Measurements from ENCODE around the gene PLEKHN1. TPM values are rescaled to one million over a fixed set of nuclear protein-coding genes. Genes with fewer than 3 reads are reported as not detected.
"Not testable (repeated sequence)": the region's sequence is repeated elsewhere in the genome, so short reads cannot be mapped to it uniquely, and the experiment has no call there.

PLEKHN1 gene
- total and polyA plus RNA-seq, 4 donors, result 0.26 TPM; not detected in 3

- no peak for DNase-seq (ENCODE audit: low read depth in 4 of 6, low spot score in 6 of 6)
- Histone ChIP-seq H3K4me1 (ENCODE audit: control insufficient read depth, insufficient read depth, low read length) (peaks cover 33% of the 10 kb centered on the region), H3K36me3 (ENCODE audit: control insufficient read depth, insufficient read depth, low read length) (peaks cover 33% of the 10 kb centered on the region), H3K27me3 (ENCODE audit: control insufficient read depth, insufficient read depth, low read length) (no peaks in the 10 kb centered on the region), H3K9me3 (ENCODE audit: control insufficient read depth, insufficient read depth, low read length) (no peaks in the 10 kb centered on the region), H3K4me3 (ENCODE audit: low read depth, low read length) (no peak overlapping the region), H3K27ac (ENCODE audit: low read depth, low read length) (no peak overlapping the region)
- WGBS (ENCODE audit: insufficient coverage), result 86% methylated on average over 35 of the region's 37 CpGs
Measured at GRCh38 chr1:1006305-1007159, 40.2 kb downstream of the PLEKHN1 start.

GRCh38 chr1:1010131-1010530 lies 43.8 kb downstream of the PLEKHN1 start:
- not testable (repeated sequence) for H3K9me3 ChIP-seq (ENCODE audit: control insufficient read depth, insufficient read depth, low read length); H3K4me3 ChIP-seq (ENCODE audit: low read depth, low read length); H3K27ac ChIP-seq (ENCODE audit: low read depth, low read length); H3K27me3 ChIP-seq (ENCODE audit: control insufficient read depth, insufficient read depth, low read length); DNase-seq (ENCODE audit: low read depth in 4 of 6, low spot score in 6 of 6)
- peaks cover 39% of the 10 kb centered on the region for H3K4me1 ChIP-seq (ENCODE audit: control insufficient read depth, insufficient read depth, low read length)
- WGBS (ENCODE audit: insufficient coverage), result 100% methylated on average over 1 of the region's 8 CpGs
- peaks cover 11% of the 10 kb centered on the region for H3K36me3 ChIP-seq (ENCODE audit: control insufficient read depth, insufficient read depth, low read length)

GRCh38 chr1:1011396-1011949 lies 45.2 kb downstream of the PLEKHN1 start:
- Histone ChIP-seq H3K9me3 (ENCODE audit: control insufficient read depth, insufficient read depth, low read length) (no peaks in the 10 kb centered on the region), H3K36me3 (ENCODE audit: control insufficient read depth, insufficient read depth, low read length) (peaks cover 3% of the 10 kb centered on the region), H3K4me3 (ENCODE audit: low read depth, low read length) (no peak overlapping the region), H3K27ac (ENCODE audit: low read depth, low read length) (no peak overlapping the region), H3K27me3 (ENCODE audit: control insufficient read depth, insufficient read depth, low read length) (peaks cover 2% of the 10 kb centered on the region), H3K4me1 (ENCODE audit: control insufficient read depth, insufficient read depth, low read length) (peaks cover 30% of the 10 kb centered on the region)
- 81% methylated on average over 12 of the region's 14 CpGs for WGBS (ENCODE audit: insufficient coverage)
- DNase-seq (ENCODE audit: low read depth in 4 of 6, low spot score in 6 of 6), result no peak

GRCh38 chr1:1012736-1013104 lies 46.4 kb downstream of the PLEKHN1 start:
- WGBS (ENCODE audit: insufficient coverage), result no CpG with 5 or more reads among the region's 13 CpGs
- H3K27me3 ChIP-seq (ENCODE audit: control insufficient read depth, insufficient read depth, low read length); DNase-seq (ENCODE audit: low read depth in 4 of 6, low spot score in 6 of 6); H3K9me3 ChIP-seq (ENCODE audit: control insufficient read depth, insufficient read depth, low read length); H3K36me3 ChIP-seq (ENCODE audit: control insufficient read depth, insufficient read depth, low read length): not testable (repeated sequence)
- peak overlapping the region; percentile 93 for H3K27ac ChIP-seq (ENCODE audit: low read depth, low read length)
- H3K4me3 ChIP-seq (ENCODE audit: low read depth, low read length), result peak overlapping the region; percentile 74
- H3K4me1 ChIP-seq (ENCODE audit: control insufficient read depth, insufficient read depth, low read length), result peaks cover 30% of the 10 kb centered on the region

- DNase-seq (ENCODE audit: low read depth in 4 of 6, low spot score in 6 of 6), result peak in 2 of 6 donors; percentile 81 to 91
- no peaks in the 10 kb centered on the region for H3K9me3 ChIP-seq (ENCODE audit: control insufficient read depth, insufficient read depth, low read length)
- H3K4me3 ChIP-seq (ENCODE audit: low read depth, low read length), result peak within 1 kb of the TSS; percentile 74
- H3K4me1 ChIP-seq (ENCODE audit: control insufficient read depth, insufficient read depth, low read length), result peaks cover 30% of the 10 kb centered on the region
- no peaks in the 10 kb centered on the region for H3K36me3 ChIP-seq (ENCODE audit: control insufficient read depth, insufficient read depth, low read length)
- peak within 1 kb of the TSS; percentile 93 for H3K27ac ChIP-seq (ENCODE audit: low read depth, low read length)
- H3K27me3 ChIP-seq (ENCODE audit: control insufficient read depth, insufficient read depth, low read length), result peaks cover 2% of the 10 kb centered on the region
- WGBS (ENCODE audit: insufficient coverage), result 11% methylated on average over 28 of the region's 30 CpGs
Measured at GRCh38 chr1:1013105-1013921, 47.0 kb downstream of the PLEKHN1 start, which contains the start of gene ISG15. ISG15 (plus strand) TSS chr1:1013497; CDS start chr1:1013574, 77 bp downstream.

- Histone ChIP-seq H3K36me3 (ENCODE audit: control insufficient read depth, insufficient read depth, low read length) (no peaks in the 10 kb centered on the region), H3K9me3 (ENCODE audit: control insufficient read depth, insufficient read depth, low read length) (no peaks in the 10 kb centered on the region), H3K4me1 (ENCODE audit: control insufficient read depth, insufficient read depth, low read length) (peaks cover 34% of the 10 kb centered on the region), H3K27me3 (ENCODE audit: control insufficient read depth, insufficient read depth, low read length) (peaks cover 2% of the 10 kb centered on the region), H3K4me3 (ENCODE audit: low read depth, low read length) (peak overlapping the region; percentile 74), H3K27ac (ENCODE audit: low read depth, low read length) (peak overlapping the region; percentile 93)
- WGBS (ENCODE audit: insufficient coverage), result 75% methylated on average over 37 of the region's 41 CpGs
- peak in 1 of 6 donors; percentile 16 for DNase-seq (ENCODE audit: low read depth in 4 of 6, low spot score in 6 of 6)
Measured at GRCh38 chr1:1013922-1014648, 47.8 kb downstream of the PLEKHN1 start.

GRCh38 chr1:1014799-1015681 lies 48.8 kb downstream of the PLEKHN1 start:
- no peak overlapping the region for H3K4me3 ChIP-seq (ENCODE audit: low read depth, low read length)
- no peak for DNase-seq (ENCODE audit: low read depth in 4 of 6, low spot score in 6 of 6)
- peaks cover 2% of the 10 kb centered on the region for H3K27me3 ChIP-seq (ENCODE audit: control insufficient read depth, insufficient read depth, low read length)
- no peaks in the 10 kb centered on the region for H3K9me3 ChIP-seq (ENCODE audit: control insufficient read depth, insufficient read depth, low read length)
- WGBS (ENCODE audit: insufficient coverage), result 67% methylated on average over 17 of the region's 20 CpGs
- H3K27ac ChIP-seq (ENCODE audit: low read depth, low read length), result no peak overlapping the region
- H3K4me1 ChIP-seq (ENCODE audit: control insufficient read depth, insufficient read depth, low read length), result peaks cover 36% of the 10 kb centered on the region
- no peaks in the 10 kb centered on the region for H3K36me3 ChIP-seq (ENCODE audit: control insufficient read depth, insufficient read depth, low read length)

GRCh38 chr1:1017397-1018320 lies 51.4 kb downstream of the PLEKHN1 start:
- not testable (repeated sequence) for DNase-seq (ENCODE audit: low read depth in 4 of 6, low spot score in 6 of 6); H3K4me3 ChIP-seq (ENCODE audit: low read depth, low read length); H3K9me3 ChIP-seq (ENCODE audit: control insufficient read depth, insufficient read depth, low read length); H3K27ac ChIP-seq (ENCODE audit: low read depth, low read length); H3K27me3 ChIP-seq (ENCODE audit: control insufficient read depth, insufficient read depth, low read length)
- H3K4me1 ChIP-seq (ENCODE audit: control insufficient read depth, insufficient read depth, low read length), result peaks cover 57% of the 10 kb centered on the region
- H3K36me3 ChIP-seq (ENCODE audit: control insufficient read depth, insufficient read depth, low read length), result peaks cover 14% of the 10 kb centered on the region
- 67% methylated on average over 9 of the region's 17 CpGs for WGBS (ENCODE audit: insufficient coverage)
